ENCODE results near the gene ISG20.
"Not testable (repeated sequence)": the region's sequence is repeated elsewhere in the genome, so short reads cannot be mapped to it uniquely, and the experiment has no call there.

ISG20 gene

DNA sequence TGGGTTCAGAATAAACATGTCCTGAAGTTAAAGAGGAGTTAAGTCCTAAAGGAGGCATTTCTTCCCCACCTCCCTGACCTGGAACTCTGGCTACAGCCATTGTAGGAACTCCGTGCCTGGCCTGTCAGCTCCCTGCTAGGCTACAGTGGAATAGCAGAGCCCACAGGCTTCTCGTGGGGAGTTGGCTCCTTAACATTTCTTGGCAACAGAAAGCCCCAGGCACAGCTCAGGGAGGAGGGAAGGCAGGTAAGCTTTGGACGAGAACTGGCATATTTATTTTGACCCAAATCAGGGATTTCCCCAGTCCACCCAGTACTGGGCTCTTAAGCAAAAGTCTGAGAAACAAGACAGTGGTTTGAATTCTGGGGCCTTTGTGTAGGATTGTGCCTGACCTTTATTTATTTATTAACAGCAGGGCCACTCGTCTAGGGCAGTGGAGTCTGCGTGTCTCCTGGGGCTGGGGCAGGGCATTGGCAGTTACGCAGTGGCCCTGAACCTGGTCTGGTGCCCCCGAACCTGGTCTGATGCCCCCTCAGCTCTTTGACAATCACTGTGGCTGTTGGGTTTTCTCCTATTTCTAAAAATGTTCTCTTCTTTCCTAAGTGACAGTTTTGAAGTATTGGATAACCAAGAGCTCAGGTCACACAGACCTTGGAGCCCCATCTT lies 7.9 kb upstream of the ISG20 start:
- H4K8ac ChIP-seq (ENCODE audit: low read length): no peak overlapping the region
- H3K79me1 ChIP-seq (replicated peaks; ENCODE audit: low read length, poor library complexity, severe bottlenecking): peaks cover 17% of the 10 kb centered on the region
- no peak overlapping the region for H3K23ac ChIP-seq (ENCODE audit: low read length in 2 of 2)
- peak overlapping the region; percentile 8 for H3K27ac ChIP-seq (ENCODE audit: low read length, poor library complexity, severe bottlenecking)
- DNase-seq: no peak
- H2AFZ ChIP-seq (ENCODE audit: low read depth, low read length): no peak overlapping the region
- no peak overlapping the region for H3K4ac ChIP-seq (ENCODE audit: low read depth in 1 of 2, low read length in 2 of 2)
- peaks cover 63 to 94% of the 10 kb centered on the region in 2 experiments for H3K36me3 ChIP-seq (ENCODE audit: control insufficient read depth in 1 of 2, insufficient read depth in 2 of 2, low read depth in 1 of 2, low read length in 2 of 2)
- no peak overlapping the region for H2BK15ac ChIP-seq (ENCODE audit: low read depth, poor library complexity, severe bottlenecking)
- peaks cover 29% of the 10 kb centered on the region for H3K4me1 ChIP-seq (ENCODE audit: control insufficient read depth, insufficient read depth, low read depth, low read length)
- H2BK12ac ChIP-seq (ENCODE audit: low read length in 2 of 2): no peak overlapping the region
- H3K4me2 ChIP-seq (ENCODE audit: low read length, poor library complexity, severe bottlenecking): no peak overlapping the region
- no peak overlapping the region for H3K14ac ChIP-seq (ENCODE audit: low read length in 2 of 2)
- H4K91ac ChIP-seq (ENCODE audit: low read length): no peak overlapping the region
- no peaks in the 10 kb centered on the region for H3K9me3 ChIP-seq (ENCODE audit: control insufficient read depth, low read length)
- no peak overlapping the region for H2AK5ac ChIP-seq (ENCODE audit: low read length, severe bottlenecking)
- no peak overlapping the region for H3K18ac ChIP-seq (ENCODE audit: low read depth in 1 of 2, low read length in 2 of 2)
- peak overlapping the region; percentile 11 for H3K9ac ChIP-seq (ENCODE audit: low read length)
- no peaks in the 10 kb centered on the region for H3K27me3 ChIP-seq (ENCODE audit: control insufficient read depth in 1 of 2, insufficient read depth in 1 of 2, low read length in 2 of 2)
- no peak overlapping the region for H3K4me3 ChIP-seq (ENCODE audit: insufficient read depth in 1 of 2, low read depth in 1 of 2, low read length in 2 of 2)
- 88% methylated on average over 7 of the region's 7 CpGs for WGBS
- no peak overlapping the region for H2BK5ac ChIP-seq (ENCODE audit: low read depth, low read length, poor library complexity, severe bottlenecking)
- H2BK120ac ChIP-seq (ENCODE audit: low read depth, low read length): no peak overlapping the region

DNA sequence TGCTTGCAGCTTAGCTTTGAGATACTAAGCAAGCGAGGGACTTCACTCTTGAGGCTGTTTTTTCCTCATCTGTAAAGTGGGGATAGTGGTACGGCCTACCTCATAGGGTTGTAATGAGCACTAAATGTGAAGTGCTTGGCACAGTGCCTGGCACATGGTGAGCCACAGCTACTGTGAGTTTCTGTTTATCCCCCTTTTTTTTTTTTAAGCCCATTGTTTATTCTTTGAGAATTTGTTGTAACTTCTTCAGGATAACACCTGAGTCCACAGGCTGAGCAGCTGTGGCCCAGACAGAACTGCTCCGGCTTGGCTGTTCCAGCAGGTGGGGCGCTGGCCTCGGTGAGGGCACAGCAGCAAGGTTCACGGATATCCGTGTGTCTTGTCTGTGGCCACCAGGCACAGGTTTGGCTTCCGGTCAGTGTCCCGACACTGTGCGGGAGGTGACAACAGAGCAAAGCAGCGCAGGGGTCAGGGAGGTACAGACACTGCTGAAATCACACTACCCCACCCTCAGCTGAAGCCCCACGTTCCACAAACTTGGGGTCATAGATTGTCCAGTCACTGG lies 7.3 kb upstream of the ISG20 start:
- Histone ChIP-seq H3K27ac (ENCODE audit: low read length, poor library complexity, severe bottlenecking) (no peak overlapping the region), H3K79me1 (replicated peaks; ENCODE audit: low read length, poor library complexity, severe bottlenecking) (peaks cover 20% of the 10 kb centered on the region), H2BK15ac (ENCODE audit: low read depth, poor library complexity, severe bottlenecking) (no peak overlapping the region), H2AFZ (ENCODE audit: low read depth, low read length) (no peak overlapping the region), H3K9me3 (ENCODE audit: control insufficient read depth, low read length) (no peaks in the 10 kb centered on the region), H3K9ac (ENCODE audit: low read length) (no peak overlapping the region), H2BK120ac (ENCODE audit: low read depth, low read length) (no peak overlapping the region), H2AK5ac (ENCODE audit: low read length, severe bottlenecking) (no peak overlapping the region), H3K4me2 (ENCODE audit: low read length, poor library complexity, severe bottlenecking) (no peak overlapping the region), H3K4me1 (ENCODE audit: control insufficient read depth, insufficient read depth, low read depth, low read length) (peaks cover 25% of the 10 kb centered on the region), H2BK5ac (ENCODE audit: low read depth, low read length, poor library complexity, severe bottlenecking) (no peak overlapping the region), H3K27me3 (ENCODE audit: control insufficient read depth in 1 of 2, insufficient read depth in 1 of 2, low read length in 2 of 2) (no peaks in the 10 kb centered on the region), H3K36me3 (ENCODE audit: control insufficient read depth in 1 of 2, insufficient read depth in 2 of 2, low read depth in 1 of 2, low read length in 2 of 2) (peaks cover 60 to 95% of the 10 kb centered on the region in 2 experiments), H3K23ac (ENCODE audit: low read length in 2 of 2) (no peak overlapping the region), H3K4me3 (ENCODE audit: insufficient read depth in 1 of 2, low read depth in 1 of 2, low read length in 2 of 2) (no peak overlapping the region), H2BK12ac (ENCODE audit: low read length in 2 of 2) (no peak overlapping the region), H3K4ac (ENCODE audit: low read depth in 1 of 2, low read length in 2 of 2) (no peak overlapping the region), H3K18ac (ENCODE audit: low read depth in 1 of 2, low read length in 2 of 2) (peak overlapping the region in 1 of 2 experiments; percentile 49), H3K14ac (ENCODE audit: low read length in 2 of 2) (no peak overlapping the region), H4K91ac (ENCODE audit: low read length) (no peak overlapping the region), H4K8ac (ENCODE audit: low read length) (no peak overlapping the region)
- WGBS: 99% methylated on average over 12 of the region's 12 CpGs
- no peak for DNase-seq

DNA sequence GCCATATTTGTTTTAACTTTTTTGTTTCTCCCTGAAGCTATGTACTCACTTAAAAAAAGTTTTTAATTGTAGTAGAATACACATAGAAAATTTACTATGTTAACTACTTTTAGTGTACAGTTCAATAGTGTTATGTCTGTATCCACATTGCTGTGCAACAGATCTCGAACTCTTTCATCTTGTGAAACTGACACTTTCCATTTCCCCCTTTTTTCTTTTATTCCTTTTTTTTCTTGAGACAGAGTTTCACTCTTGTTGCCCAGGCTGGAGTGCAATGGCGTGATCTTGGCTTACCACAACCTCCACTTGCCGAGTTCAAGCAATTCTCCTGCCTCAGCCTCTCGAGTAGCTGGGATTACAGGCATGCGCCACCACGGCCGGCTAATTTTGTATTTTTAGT lies 6.0 kb upstream of the ISG20 start:
- H3K36me3 ChIP-seq (ENCODE audit: control insufficient read depth in 1 of 2, insufficient read depth in 2 of 2, low read depth in 1 of 2, low read length in 2 of 2): peaks cover 56 to 85% of the 10 kb centered on the region in 2 experiments
- not testable (repeated sequence) for H3K4me3 ChIP-seq (ENCODE audit: insufficient read depth in 1 of 2, low read depth in 1 of 2, low read length in 2 of 2); H3K27ac ChIP-seq (ENCODE audit: low read length, poor library complexity, severe bottlenecking); H3K18ac ChIP-seq (ENCODE audit: low read depth in 1 of 2, low read length in 2 of 2); H3K9me3 ChIP-seq (ENCODE audit: control insufficient read depth, low read length); H3K4ac ChIP-seq (ENCODE audit: low read depth in 1 of 2, low read length in 2 of 2); H3K27me3 ChIP-seq (ENCODE audit: control insufficient read depth in 1 of 2, insufficient read depth in 1 of 2, low read length in 2 of 2); H2BK120ac ChIP-seq (ENCODE audit: low read depth, low read length); H3K14ac ChIP-seq (ENCODE audit: low read length in 2 of 2); H3K4me2 ChIP-seq (ENCODE audit: low read length, poor library complexity, severe bottlenecking); H4K8ac ChIP-seq (ENCODE audit: low read length); H2AFZ ChIP-seq (ENCODE audit: low read depth, low read length); H2BK5ac ChIP-seq (ENCODE audit: low read depth, low read length, poor library complexity, severe bottlenecking); H3K23ac ChIP-seq (ENCODE audit: low read length in 2 of 2); DNase-seq; H2AK5ac ChIP-seq (ENCODE audit: low read length, severe bottlenecking); H2BK12ac ChIP-seq (ENCODE audit: low read length in 2 of 2); H2BK15ac ChIP-seq (ENCODE audit: low read depth, poor library complexity, severe bottlenecking); H3K9ac ChIP-seq (ENCODE audit: low read length); H4K91ac ChIP-seq (ENCODE audit: low read length)
- peaks cover 20% of the 10 kb centered on the region for H3K79me1 ChIP-seq (replicated peaks; ENCODE audit: low read length, poor library complexity, severe bottlenecking)
- WGBS: 85% methylated on average over 3 of the region's 7 CpGs
- peaks cover 27% of the 10 kb centered on the region for H3K4me1 ChIP-seq (ENCODE audit: control insufficient read depth, insufficient read depth, low read depth, low read length)

DNA sequence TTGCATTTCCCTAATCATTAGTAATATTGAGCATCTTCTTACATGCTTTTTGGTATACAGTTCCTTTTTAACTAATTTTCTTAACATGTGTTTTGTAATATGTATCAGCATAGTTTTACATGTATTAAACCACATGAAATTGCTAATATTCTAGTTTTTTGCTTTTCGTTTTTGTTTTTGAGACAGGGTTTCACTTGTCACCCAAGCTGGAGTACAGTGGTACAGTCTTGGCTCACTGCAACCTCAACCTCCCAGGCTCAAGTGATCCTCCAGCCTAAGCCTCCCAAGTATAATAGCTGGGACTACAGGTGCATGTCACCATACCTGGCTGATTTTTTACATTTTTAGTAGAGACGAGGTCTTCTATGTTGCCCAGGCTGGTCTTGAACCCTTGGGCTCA lies 4.4 kb upstream of the ISG20 start:
- Histone ChIP-seq H3K14ac (ENCODE audit: low read length in 2 of 2) (no peak overlapping the region), H2BK120ac (ENCODE audit: low read depth, low read length) (no peak overlapping the region), H3K4me2 (ENCODE audit: low read length, poor library complexity, severe bottlenecking) (no peak overlapping the region), H3K36me3 (ENCODE audit: control insufficient read depth in 1 of 2, insufficient read depth in 2 of 2, low read depth in 1 of 2, low read length in 2 of 2) (peaks cover 42 to 69% of the 10 kb centered on the region in 2 experiments), H3K9ac (ENCODE audit: low read length) (no peak overlapping the region), H3K4me3 (ENCODE audit: insufficient read depth in 1 of 2, low read depth in 1 of 2, low read length in 2 of 2) (no peak overlapping the region), H2BK15ac (ENCODE audit: low read depth, poor library complexity, severe bottlenecking) (no peak overlapping the region), H3K79me1 (replicated peaks; ENCODE audit: low read length, poor library complexity, severe bottlenecking) (peaks cover 22% of the 10 kb centered on the region), H3K23ac (ENCODE audit: low read length in 2 of 2) (no peak overlapping the region), H3K4me1 (ENCODE audit: control insufficient read depth, insufficient read depth, low read depth, low read length) (peaks cover 29% of the 10 kb centered on the region), H2BK12ac (ENCODE audit: low read length in 2 of 2) (no peak overlapping the region), H3K27me3 (ENCODE audit: control insufficient read depth in 1 of 2, insufficient read depth in 1 of 2, low read length in 2 of 2) (no peaks in the 10 kb centered on the region), H3K18ac (ENCODE audit: low read depth in 1 of 2, low read length in 2 of 2) (no peak overlapping the region), H2AFZ (ENCODE audit: low read depth, low read length) (no peak overlapping the region), H2BK5ac (ENCODE audit: low read depth, low read length, poor library complexity, severe bottlenecking) (no peak overlapping the region), H3K4ac (ENCODE audit: low read depth in 1 of 2, low read length in 2 of 2) (no peak overlapping the region), H4K91ac (ENCODE audit: low read length) (no peak overlapping the region), H3K27ac (ENCODE audit: low read length, poor library complexity, severe bottlenecking) (no peak overlapping the region), H2AK5ac (ENCODE audit: low read length, severe bottlenecking) (no peak overlapping the region), H3K9me3 (ENCODE audit: control insufficient read depth, low read length) (no peaks in the 10 kb centered on the region), H4K8ac (ENCODE audit: low read length) (no peak overlapping the region)
- WGBS: 100% methylated on average over 2 of the region's 2 CpGs
- DNase-seq: no peak
